Hepatocyte (in vitro differentiated cells): ENCODE measurements around the gene CALML3.

Experiments used
- CTCF ChIP-seq: fragments of 200-600 bp; sonication (generic); IDR thresholded peaks from 2 replicates; pipeline ENCODE4 v1.5.1; 2016; ENCODE audit warnings: antibody characterized with exemption, mild to moderate bottlenecking; ENCODE audit not compliant: poor library complexity
- EZH2 ChIP-seq: fragments of 200-600 bp; sonication (generic); IDR thresholded peaks from 2 replicates; pipeline ENCODE4 v1.6.1; 2016; ENCODE audit warnings: antibody characterized with exemption, mild to moderate bottlenecking, borderline replicate concordance
- EZH2phosphoT487 ChIP-seq: fragments of 200-600 bp; sonication (generic); IDR thresholded peaks from one replicate; pipeline ENCODE4 v1.6.1; 2018; ENCODE audit warnings: antibody characterized with exemption, mild to moderate bottlenecking, low read depth, moderate library complexity; ENCODE audit not compliant: unreplicated experiment, severe bottlenecking

GRCh38 chr10:5508161-5508604 is 16.6 kb upstream of the CALML3 start:
- TF ChIP-seq EZH2 = no peak
- no peak for TF ChIP-seq CTCF
- TF ChIP-seq EZH2phosphoT487 = no peak
